RPMI8226 (cell line): Measurements from ENCODE around the gene SAA4.
"Not testable (repeated sequence)": the region's sequence is repeated elsewhere in the genome, so short reads cannot be mapped to it uniquely, and the experiment has no call there.

Source experiments
- DNase-seq: peaks from one replicate; pipeline ENCODE4 v3.0.0-alpha.2; 2015

Gene SAA4

GRCh38 chr11:18246379-18247190 lies 10.0 kb upstream of the SAA4 start:
- peak; percentile 31 for DNase-seq

- DNase-seq, result no peak
Measured at GRCh38 chr11:18245396-18245795, 8.8 kb upstream of the SAA4 start.

- DNase-seq, result peak; percentile 67
Measured at GRCh38 chr11:18243783-18244362, 7.3 kb upstream of the SAA4 start.

GRCh38 chr11:18239655-18240054 lies 3.1 kb upstream of the SAA4 start:
- DNase-seq, result no peak

DNA sequence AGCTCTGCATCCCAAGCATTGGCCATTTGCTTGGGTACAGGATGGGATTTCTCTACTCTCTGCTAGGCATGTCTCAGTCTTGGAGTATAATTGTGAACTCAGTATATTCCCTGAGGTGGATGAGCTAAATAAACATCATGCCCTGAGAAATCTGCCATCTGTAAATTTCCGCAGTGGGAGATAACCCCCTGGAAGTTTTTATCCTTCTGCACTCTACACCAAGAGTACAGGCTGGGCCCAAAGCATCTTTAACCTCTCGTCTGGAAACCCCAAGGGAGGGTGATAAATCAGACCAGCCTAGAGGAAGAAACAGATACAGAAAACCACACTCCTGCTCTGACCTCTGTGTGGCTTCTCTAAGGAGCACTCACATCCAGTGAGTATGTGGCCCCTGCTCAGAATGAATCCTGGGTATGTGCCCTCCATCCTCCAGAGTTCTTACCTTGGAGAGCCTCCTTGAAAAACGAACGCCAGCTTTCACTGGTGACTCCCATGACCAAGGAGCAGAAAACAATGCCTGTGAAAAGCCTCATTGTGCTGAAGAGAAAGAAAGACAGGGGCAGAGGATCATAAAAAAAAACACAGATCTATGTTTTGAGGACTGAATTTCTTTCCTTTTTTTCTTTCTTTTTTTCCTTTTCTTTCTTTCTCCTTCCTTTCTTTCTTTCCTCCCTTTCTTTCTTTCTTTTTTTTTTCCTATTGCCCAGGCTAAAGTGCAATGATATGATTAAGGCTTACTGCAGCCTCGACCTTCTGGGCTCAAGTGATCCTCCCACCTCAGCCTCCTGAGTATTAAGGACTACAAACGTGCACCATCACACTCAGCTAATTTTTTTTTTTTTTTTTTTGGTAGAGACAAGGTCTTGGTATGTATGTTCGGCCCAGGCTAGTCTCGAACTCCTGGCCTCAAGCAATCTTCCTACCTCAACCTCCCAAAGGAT lies 938 bp downstream of the SAA4 start:
- DNase-seq, result no peak

- DNase-seq, result no peak
Measured at GRCh38 chr11:18233912-18234311, 2.7 kb downstream of the SAA4 start.

- DNase-seq, result no peak
Measured at GRCh38 chr11:18230859-18231258, 5.7 kb downstream of the SAA4 start.

DNA sequence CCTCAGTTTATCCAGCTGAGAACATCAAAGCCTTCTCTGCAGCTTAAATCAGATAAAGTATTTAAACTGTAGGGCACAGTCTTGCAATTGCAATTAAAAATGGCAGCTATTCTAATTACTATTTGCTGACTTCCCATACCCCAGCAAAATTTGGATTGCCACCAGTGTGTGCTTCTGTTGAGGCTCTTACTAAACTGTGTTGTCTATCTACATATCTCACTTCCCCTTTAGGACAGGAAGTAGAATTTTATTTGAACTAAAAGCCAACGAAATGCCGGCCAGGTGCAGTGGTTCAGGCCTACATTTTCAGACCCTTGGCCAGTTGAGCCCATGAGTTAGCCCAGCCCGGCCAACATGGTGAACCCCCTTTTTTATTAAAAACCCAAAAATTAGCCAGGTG lies 7.1 kb downstream of the SAA4 start:
- DNase-seq, result peak; percentile 81

- no peak for DNase-seq
Measured at GRCh38 chr11:18225913-18226312, 10.7 kb downstream of the SAA4 start.

GRCh38 chr11:18223591-18224387 lies 12.8 kb downstream of the SAA4 start:
- no peak for DNase-seq

DNA sequence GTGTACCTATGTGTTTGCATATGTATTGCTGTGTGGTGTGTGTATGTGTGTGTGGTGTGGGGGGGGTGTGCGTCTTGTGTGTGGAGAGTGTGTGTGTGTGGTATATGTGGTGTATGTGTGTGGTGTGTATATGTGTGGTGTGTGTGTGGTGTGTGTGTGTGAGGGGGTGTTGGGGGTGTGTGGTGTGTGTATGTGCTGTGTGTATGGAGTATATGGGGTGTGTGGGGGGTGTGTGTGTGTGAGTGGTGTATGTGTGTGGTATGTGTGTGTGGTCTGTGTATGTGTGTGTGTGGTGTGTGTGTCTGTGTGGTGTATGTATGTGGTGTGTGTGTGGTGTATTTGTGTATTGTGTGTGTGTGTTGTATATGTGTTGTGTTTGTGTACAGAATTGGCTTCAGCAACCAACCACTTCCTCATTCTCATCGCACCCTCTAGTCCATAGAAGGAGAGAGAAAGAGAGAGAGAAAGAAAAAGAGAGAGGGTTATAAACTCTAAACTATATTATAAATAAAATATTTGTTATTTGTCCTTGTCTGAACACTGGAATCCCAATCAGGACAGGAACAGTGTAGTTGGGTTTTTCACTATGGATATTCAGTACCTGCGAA lies 13.7 kb downstream of the SAA4 start:
- DNase-seq, result no peak

- no peak for DNase-seq
Measured at GRCh38 chr11:18221274-18221876, 15.2 kb downstream of the SAA4 start.

- DNase-seq, result no peak
Measured at GRCh38 chr11:18209058-18209457, 27.5 kb downstream of the SAA4 start.

GRCh38 chr11:18204771-18205170 lies 31.8 kb downstream of the SAA4 start:
- no peak for DNase-seq

- DNase-seq, result no peak
Measured at GRCh38 chr11:18204220-18204619, 32.4 kb downstream of the SAA4 start.

DNA sequence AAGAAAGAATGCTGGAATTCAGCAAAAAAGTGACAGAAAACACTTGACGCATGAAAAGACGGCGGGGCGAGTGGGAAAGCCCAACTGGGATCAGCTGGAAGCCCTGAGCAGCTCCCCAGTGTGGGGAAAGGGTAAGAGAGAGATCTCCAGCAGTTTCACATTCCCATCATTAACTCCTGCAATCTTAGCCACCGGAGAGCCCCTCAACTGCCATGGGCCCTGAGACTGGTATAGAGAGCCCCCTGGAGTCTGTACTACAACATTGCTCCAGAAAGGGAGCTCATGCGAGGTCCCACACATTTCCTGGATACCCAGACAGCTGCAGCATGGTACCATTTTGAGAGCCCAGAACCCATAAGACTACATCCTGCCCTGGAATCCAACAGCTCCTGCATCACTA lies 32.9 kb downstream of the SAA4 start:
- no peak for DNase-seq

- DNase-seq, result not testable (repeated sequence)
Measured at GRCh38 chr11:18197738-18198137, 38.9 kb downstream of the SAA4 start.

DNA sequence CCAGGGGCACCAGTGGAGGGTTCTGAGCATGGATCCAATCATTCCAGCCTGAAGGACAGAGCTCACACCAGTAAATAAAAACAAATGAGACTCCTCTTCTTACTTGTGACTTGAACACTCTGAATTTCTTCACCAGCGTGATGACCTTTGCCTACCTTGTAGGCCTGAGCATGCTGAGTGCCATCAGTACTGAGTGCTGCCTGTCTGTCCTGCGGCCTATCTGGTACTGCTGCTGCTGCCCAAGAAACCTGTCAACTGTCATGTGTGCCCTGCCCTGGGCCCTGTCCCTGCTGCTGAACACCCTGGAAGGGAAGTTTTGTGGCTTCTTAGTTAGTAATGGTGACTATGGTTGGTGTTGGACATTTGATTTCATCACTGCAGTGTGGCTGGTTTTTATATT lies 40.1 kb downstream of the SAA4 start:
- no peak for DNase-seq

DNA sequence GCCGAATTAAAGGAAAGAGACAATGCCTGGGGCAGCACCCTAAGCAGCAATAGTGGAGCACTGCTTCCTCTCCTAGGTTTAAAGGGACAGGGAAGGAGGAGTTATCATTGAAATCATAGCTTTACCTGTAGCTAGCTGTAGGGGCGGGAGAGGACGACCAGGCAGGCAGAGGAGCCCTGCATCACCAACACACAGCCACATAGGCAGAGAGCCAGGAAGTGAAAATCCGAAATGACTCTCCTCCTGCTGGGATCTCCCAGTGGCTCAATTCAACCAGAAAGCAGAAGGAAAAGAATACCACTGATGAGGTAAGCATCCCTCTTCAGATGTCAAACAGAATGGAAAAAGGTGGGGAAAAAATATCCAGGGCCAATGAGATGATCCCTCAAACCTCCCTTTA lies 43.6 kb downstream of the SAA4 start:
- peak; percentile 3 for DNase-seq

GRCh38 chr11:18191376-18191775 lies 45.2 kb downstream of the SAA4 start:
- DNase-seq, result peak; percentile 25

DNA sequence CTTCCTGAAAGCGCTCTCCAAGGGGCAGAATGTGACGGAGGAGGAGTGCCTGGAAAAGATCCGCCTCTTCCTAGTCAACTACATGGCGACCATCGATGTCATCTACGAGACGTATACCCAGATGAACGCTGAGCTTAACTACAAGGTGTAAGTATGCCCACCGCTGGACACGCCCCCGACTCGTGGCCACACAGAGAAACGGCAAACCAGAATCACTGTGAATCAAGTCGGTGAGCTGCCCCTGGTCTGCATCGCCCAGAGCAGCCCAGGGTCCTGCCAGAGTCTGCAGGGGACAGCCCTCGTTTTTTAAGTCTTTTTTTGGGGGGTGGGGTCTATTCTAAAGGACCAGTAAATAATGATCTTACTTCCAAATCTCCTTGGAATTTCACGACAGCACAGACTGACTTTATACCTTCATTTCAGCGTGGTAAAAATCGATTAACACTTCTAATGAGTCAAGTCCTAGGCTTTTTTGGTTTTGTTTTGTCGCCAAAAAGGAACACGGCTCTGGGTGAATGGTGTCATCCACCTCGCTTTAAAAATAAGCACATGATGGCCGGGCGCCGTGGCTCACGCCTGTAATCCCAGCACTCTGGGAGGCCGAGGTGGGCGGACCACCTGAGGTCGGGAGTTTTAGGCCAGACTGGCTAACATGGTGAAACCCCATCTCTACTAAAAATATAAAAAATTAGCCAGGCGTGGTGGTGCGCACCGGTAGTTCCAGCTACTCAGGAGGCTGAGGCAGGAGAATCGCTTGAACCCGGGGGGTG lies 46.9 kb downstream of the SAA4 start:
- DNase-seq, result not testable (repeated sequence)
